Activated T-helper 1 cell treated with anti-CD3 and anti-CD28 coated beads, Interleukin-12 subunit alpha, Interleukin-12 subunit beta, Interleukin-2, Interleukin-4 antibody, amounts not matched to agents 30 ng/mL and 10 ng/mL and 1 ng/mL, durations not matched to agents 14 hours and 24 hours and 36 hours (primary cell): ENCODE measurements around the gene OPN4. TPM values are rescaled to one million over a fixed set of nuclear protein-coding genes. Genes with fewer than 3 reads are reported as not detected.
"Not testable (repeated sequence)": the region's sequence is repeated elsewhere in the genome, so short reads cannot be mapped to it uniquely, and the experiment has no call there.

Experiments used
- DNase-seq: peaks from one replicate; pipeline ENCODE4 v3.0.0; 2021; ENCODE audit warnings: low spot score
- H3K27ac Mint-ChIP-seq: one replicate; pipeline ENCODE4 v1.8.0; 2021; ENCODE audit warnings: mild to moderate bottlenecking, mixed read lengths
- H3K27me3 Mint-ChIP-seq: one replicate; pipeline ENCODE4 v1.8.0; 2022; ENCODE audit warnings: mild to moderate bottlenecking, moderate library complexity, mixed read lengths; ENCODE audit not compliant: insufficient read depth
- H3K36me3 Mint-ChIP-seq: one replicate; pipeline ENCODE4 v1.8.0; 2021; ENCODE audit warnings: low read depth, mixed read lengths
- H3K4me1 Mint-ChIP-seq: one replicate; pipeline ENCODE4 v1.8.0; 2021; ENCODE audit warnings: low read depth, mixed read lengths
- H3K4me3 Mint-ChIP-seq: one replicate; pipeline ENCODE4 v1.8.0; 2021; ENCODE audit warnings: mild to moderate bottlenecking, moderate library complexity, mixed read lengths
- H3K9me3 Mint-ChIP-seq: one replicate; pipeline ENCODE4 v1.8.0; 2021; ENCODE audit warnings: mixed read lengths
- intact Hi-C: fragments of 100-400 bp; cut with micrococcal nuclease; formaldehyde crosslinking; loops from one replicate; pipeline ENCODE4 v1.15.1; 2024
- total RNA-seq: library from RNA; stranded (reverse); gene quantifications from 2 replicates; pipeline ENCODE4 v1.2.3, GENCODE V29; 2022

Gene OPN4
- not detected in 2 replicates for total RNA-seq

- no peaks in the 10 kb centered on the region for H3K4me1 Mint-ChIP-seq
- no peak within 1 kb of the TSS for H3K27ac Mint-ChIP-seq
- H3K36me3 Mint-ChIP-seq, result no peaks in the 10 kb centered on the region
- H3K9me3 Mint-ChIP-seq, result no peaks in the 10 kb centered on the region
- H3K4me3 Mint-ChIP-seq, result no peak within 1 kb of the TSS
- H3K27me3 Mint-ChIP-seq, result no peaks in the 10 kb centered on the region
- no peak for DNase-seq
- intact Hi-C loops, result no loop called here
Measured at GRCh38 chr10:86654411-86655172, at the start of gene OPN4. Gene OPN4 (plus strand): TSS chr10:86654547. CDS start chr10:86654784, 237 bp downstream.

- peaks cover 26% of the 10 kb centered on the region for H3K27me3 Mint-ChIP-seq
- no peaks in the 10 kb centered on the region for H3K9me3 Mint-ChIP-seq
Measured at GRCh38 chr10:86607674-86608073, 46.7 kb upstream of the OPN4 start.

GRCh38 chr10:86609920-86610319, 44.4 kb upstream of the OPN4 start:
- Mint-ChIP-seq H3K27me3 (peaks cover 24% of the 10 kb centered on the region), H3K4me1 (no peaks in the 10 kb centered on the region), H3K27ac (no peak overlapping the region), H3K9me3 (no peaks in the 10 kb centered on the region), H3K4me3 (no peak overlapping the region), H3K36me3 (no peaks in the 10 kb centered on the region)
- no peak for DNase-seq
- intact Hi-C loops, result no loop called here

More at GRCh38 chr10:86607674-86608073, 46.7 kb upstream of the OPN4 start:
- Mint-ChIP-seq H3K27ac (no peak overlapping the region), H3K4me3 (no peak overlapping the region), H3K36me3 (no peaks in the 10 kb centered on the region), H3K4me1 (no peaks in the 10 kb centered on the region)
- intact Hi-C loops, result no loop called here
- no peak for DNase-seq

- no peak overlapping the region for H3K4me3 Mint-ChIP-seq
- DNase-seq, result no peak
- no peak overlapping the region for H3K27ac Mint-ChIP-seq
- intact Hi-C loops, result no loop called here
- peaks cover 23% of the 10 kb centered on the region for H3K27me3 Mint-ChIP-seq
- no peaks in the 10 kb centered on the region for H3K36me3 Mint-ChIP-seq
- H3K9me3 Mint-ChIP-seq, result no peaks in the 10 kb centered on the region
- H3K4me1 Mint-ChIP-seq, result no peaks in the 10 kb centered on the region
Measured at GRCh38 chr10:86611386-86611785, 43.0 kb upstream of the OPN4 start.

- intact Hi-C loops, result no loop called here
- no peak overlapping the region for H3K4me3 Mint-ChIP-seq
Measured at GRCh38 chr10:86613096-86613495, 41.3 kb upstream of the OPN4 start.

GRCh38 chr10:86613905-86614304, 40.4 kb upstream of the OPN4 start:
- Mint-ChIP-seq H3K4me1 (no peaks in the 10 kb centered on the region), H3K27ac (no peak overlapping the region), H3K27me3 (peaks cover 6% of the 10 kb centered on the region), H3K36me3 (no peaks in the 10 kb centered on the region), H3K9me3 (no peaks in the 10 kb centered on the region), H3K4me3 (no peak overlapping the region)
- DNase-seq, result no peak
- intact Hi-C loops, result no loop called here

More at GRCh38 chr10:86613096-86613495, 41.3 kb upstream of the OPN4 start:
- Mint-ChIP-seq H3K4me1 (no peaks in the 10 kb centered on the region), H3K36me3 (no peaks in the 10 kb centered on the region), H3K27me3 (peaks cover 14% of the 10 kb centered on the region), H3K9me3 (no peaks in the 10 kb centered on the region), H3K27ac (no peak overlapping the region)
- no peak for DNase-seq

GRCh38 chr10:86614853-86615252, 39.5 kb upstream of the OPN4 start:
- no peak for DNase-seq
- Mint-ChIP-seq H3K9me3 (no peaks in the 10 kb centered on the region), H3K27me3 (peaks cover 4% of the 10 kb centered on the region), H3K4me3 (no peak overlapping the region), H3K36me3 (no peaks in the 10 kb centered on the region), H3K4me1 (no peaks in the 10 kb centered on the region), H3K27ac (no peak overlapping the region)
- intact Hi-C loops, result no loop called here

GRCh38 chr10:86617278-86617677, 37.1 kb upstream of the OPN4 start:
- H3K4me1 Mint-ChIP-seq, intact Hi-C loops, H3K27ac Mint-ChIP-seq, H3K27me3 Mint-ChIP-seq, H3K36me3 Mint-ChIP-seq, H3K9me3 Mint-ChIP-seq, DNase-seq, H3K4me3 Mint-ChIP-seq: not testable (repeated sequence)

GRCh38 chr10:86628311-86628710, 26.0 kb upstream of the OPN4 start:
- H3K9me3 Mint-ChIP-seq, result no peaks in the 10 kb centered on the region
- no peak overlapping the region for H3K27ac Mint-ChIP-seq
- intact Hi-C loops, result no loop called here
- no peak for DNase-seq
- H3K4me3 Mint-ChIP-seq, result no peak overlapping the region
- no peaks in the 10 kb centered on the region for H3K36me3 Mint-ChIP-seq
- no peaks in the 10 kb centered on the region for H3K4me1 Mint-ChIP-seq
- H3K27me3 Mint-ChIP-seq, result peaks cover 32% of the 10 kb centered on the region

GRCh38 chr10:86630079-86630478, 24.3 kb upstream of the OPN4 start:
- H3K4me3 Mint-ChIP-seq, result no peak overlapping the region
- no peaks in the 10 kb centered on the region for H3K36me3 Mint-ChIP-seq
- no peaks in the 10 kb centered on the region for H3K4me1 Mint-ChIP-seq
- H3K27ac Mint-ChIP-seq, result no peak overlapping the region
- no peaks in the 10 kb centered on the region for H3K9me3 Mint-ChIP-seq
- DNase-seq, result no peak
- intact Hi-C loops, result no loop called here
- H3K27me3 Mint-ChIP-seq, result peaks cover 41% of the 10 kb centered on the region

GRCh38 chr10:86632009-86632800, 22.1 kb upstream of the OPN4 start:
- Mint-ChIP-seq H3K27ac (no peak overlapping the region), H3K4me3 (no peak overlapping the region), H3K36me3 (no peaks in the 10 kb centered on the region), H3K27me3 (peaks cover 46% of the 10 kb centered on the region), H3K9me3 (no peaks in the 10 kb centered on the region), H3K4me1 (no peaks in the 10 kb centered on the region)
- intact Hi-C loops, result no loop called here
- DNase-seq, result no peak

- no peaks in the 10 kb centered on the region for H3K36me3 Mint-ChIP-seq
- H3K27me3 Mint-ChIP-seq, result peaks cover 48% of the 10 kb centered on the region
- H3K9me3 Mint-ChIP-seq, result no peaks in the 10 kb centered on the region
- intact Hi-C loops, result no loop called here
- DNase-seq, result no peak
- H3K4me3 Mint-ChIP-seq, result no peak overlapping the region
- H3K27ac Mint-ChIP-seq, result no peak overlapping the region
- no peaks in the 10 kb centered on the region for H3K4me1 Mint-ChIP-seq
Measured at GRCh38 chr10:86632951-86633350, 21.4 kb upstream of the OPN4 start.

GRCh38 chr10:86635402-86635801, 18.9 kb upstream of the OPN4 start:
- Mint-ChIP-seq H3K9me3 (no peaks in the 10 kb centered on the region), H3K4me1 (no peaks in the 10 kb centered on the region), H3K27me3 (peaks cover 41% of the 10 kb centered on the region), H3K27ac (no peak overlapping the region), H3K4me3 (no peak overlapping the region), H3K36me3 (no peaks in the 10 kb centered on the region)
- DNase-seq, result no peak
- intact Hi-C loops, result no loop called here
